B cell (primary cell): ENCODE results near the gene MST1.

ENCODE experiments used
- CTCF ChIP-seq: fragments of 200-600 bp; IDR thresholded peaks from one replicate; pipeline ENCODE4 v1.8.0; 2022; ENCODE audit warnings: antibody characterized with exemption, mild to moderate bottlenecking
- EZH2 ChIP-seq: IDR thresholded peaks from 2 replicates; pipeline ENCODE4 v1.6.1; 2012; ENCODE audit warnings: borderline replicate concordance, low read depth, mild to moderate bottlenecking, moderate library complexity, low read length; ENCODE audit not compliant: insufficient read depth, poor library complexity, severe bottlenecking

DNA sequence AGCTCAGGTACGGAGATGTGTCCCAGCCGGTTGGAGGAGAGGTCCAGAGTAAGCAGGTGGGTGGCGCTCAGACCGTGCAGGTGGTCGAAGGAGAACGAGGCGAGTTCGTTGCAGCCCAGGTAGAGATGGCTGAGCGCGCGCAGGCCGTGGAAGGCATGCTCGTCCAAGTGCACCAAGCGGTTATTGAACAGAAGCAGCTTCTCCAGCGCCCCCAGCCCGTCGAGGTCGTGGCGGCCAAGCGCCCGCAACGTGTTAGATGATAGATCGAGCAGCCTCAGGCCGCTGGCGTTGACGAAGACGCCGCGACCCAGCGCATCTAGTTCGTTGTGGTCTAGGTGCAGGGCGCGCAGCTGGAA, 29.6 kb upstream of the MST1 start:
- TF ChIP-seq CTCF (no peak), EZH2 (no peak)
